ENCODE data around the gene SIDT1.
A peak's percentile ranks its signal among the peaks of the same experiment; 100 is the strongest.

Gene SIDT1

DNA sequence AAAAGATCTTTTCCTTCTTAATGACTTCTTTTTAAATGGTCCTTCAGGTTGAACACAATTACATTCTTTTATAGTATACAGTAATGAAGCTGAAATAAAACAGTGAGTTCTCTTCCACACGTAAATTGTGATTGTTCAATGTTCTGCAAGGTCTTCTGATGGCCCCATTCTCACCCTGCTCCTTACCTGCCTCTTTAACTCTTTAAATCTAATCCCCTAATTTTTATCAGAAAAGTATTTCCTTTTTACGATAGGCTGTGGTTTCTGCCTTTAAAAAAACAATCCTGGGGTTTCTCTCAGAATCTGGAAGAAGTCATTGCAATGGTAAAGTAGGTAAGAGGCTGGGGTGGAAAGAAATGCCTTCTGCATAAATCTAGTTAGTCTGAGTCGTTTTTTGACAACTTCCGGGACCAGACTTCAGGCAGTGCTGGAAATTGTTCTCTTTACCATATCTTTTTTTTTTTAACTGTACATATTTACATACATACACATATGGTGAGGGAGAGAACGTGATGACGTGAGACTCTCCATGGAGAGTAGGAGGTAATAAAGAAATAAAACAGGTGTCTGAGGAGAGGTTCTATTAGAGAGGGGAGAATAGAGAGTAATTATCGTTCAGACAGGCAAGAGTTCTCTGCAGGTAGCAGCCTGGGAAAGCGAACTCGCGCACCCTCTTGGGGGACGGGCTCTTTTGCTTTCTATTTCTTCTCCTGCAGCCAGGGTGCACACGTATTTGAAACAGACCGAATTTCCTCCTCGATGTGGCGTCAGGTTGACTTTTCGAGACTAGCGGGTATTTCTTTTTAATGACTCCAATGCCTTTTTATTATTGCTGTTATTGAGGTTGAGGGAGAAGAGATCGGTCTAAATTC lies at the start of gene SIDT1:
TSS of gene SIDT1 (plus strand) at position 730 of the 872 bp plus-strand sequence. CDS start 467 bp downstream, outside the sequence.
- peak; percentile 30 to 45 (median 42) for DNase-seq

DNA sequence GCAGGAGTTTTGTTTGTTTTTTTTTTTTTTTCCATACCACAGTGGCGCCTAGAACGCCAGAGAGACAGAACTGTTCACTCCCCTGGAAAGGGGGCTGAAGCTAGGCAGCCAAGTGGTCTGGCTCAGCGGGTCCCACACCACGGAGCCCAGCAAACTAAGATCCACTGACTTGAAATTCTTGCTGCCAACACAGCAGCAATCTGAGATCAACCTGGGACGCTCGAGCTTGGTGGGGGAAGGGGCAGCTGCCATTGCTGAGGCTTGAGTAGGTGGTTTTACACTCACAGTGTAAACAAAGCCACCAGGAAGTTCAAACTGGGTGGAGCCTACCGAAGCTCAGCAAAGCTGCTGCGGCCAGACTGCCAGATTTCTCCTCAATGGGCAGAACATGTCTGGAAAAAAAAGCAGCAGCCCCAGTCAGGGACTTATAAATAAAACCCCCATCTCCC lies 47.2 kb upstream of the SIDT1 start:
- DNase-seq = no peak

DNA sequence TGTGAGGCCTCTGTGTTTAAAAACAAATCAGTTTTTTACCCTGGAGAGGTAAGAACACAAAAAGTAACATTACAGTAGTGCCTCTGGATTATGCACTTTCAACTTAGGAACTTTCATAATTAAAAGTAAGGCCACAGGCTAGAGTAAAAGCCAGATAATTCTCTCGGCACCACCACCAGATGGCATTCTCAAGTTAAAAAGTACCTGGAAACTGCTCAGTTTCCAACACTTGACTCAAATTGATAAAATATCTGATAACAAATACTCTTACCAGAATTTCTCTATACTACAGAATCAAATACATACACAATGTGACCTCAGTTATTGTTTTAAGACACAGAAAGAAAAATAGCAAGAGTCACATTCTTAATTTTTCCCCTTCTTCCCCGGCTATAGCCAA lies 37.3 kb upstream of the SIDT1 start:
- peak; percentile 45 to 60 (median 54) for DNase-seq

DNA sequence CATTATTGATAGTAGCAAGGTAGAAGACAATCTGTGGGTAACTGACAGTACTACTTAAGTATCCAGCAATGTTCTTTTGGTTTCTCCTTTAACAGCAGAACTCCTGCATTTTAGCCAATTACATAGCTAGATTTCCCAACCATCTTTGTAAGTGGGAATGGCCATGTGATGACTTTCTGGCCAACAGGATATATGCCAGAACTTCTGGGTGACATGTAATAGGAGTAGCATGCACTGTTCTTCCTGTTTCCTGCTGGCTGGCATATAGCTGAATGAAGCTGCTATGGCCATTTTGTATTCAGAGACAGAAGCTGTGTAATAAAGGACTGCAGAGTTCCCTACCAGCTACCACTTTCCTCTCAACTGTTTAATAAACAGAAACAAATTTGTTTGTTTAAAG lies 35.4 kb upstream of the SIDT1 start:
- no peak for DNase-seq

DNA sequence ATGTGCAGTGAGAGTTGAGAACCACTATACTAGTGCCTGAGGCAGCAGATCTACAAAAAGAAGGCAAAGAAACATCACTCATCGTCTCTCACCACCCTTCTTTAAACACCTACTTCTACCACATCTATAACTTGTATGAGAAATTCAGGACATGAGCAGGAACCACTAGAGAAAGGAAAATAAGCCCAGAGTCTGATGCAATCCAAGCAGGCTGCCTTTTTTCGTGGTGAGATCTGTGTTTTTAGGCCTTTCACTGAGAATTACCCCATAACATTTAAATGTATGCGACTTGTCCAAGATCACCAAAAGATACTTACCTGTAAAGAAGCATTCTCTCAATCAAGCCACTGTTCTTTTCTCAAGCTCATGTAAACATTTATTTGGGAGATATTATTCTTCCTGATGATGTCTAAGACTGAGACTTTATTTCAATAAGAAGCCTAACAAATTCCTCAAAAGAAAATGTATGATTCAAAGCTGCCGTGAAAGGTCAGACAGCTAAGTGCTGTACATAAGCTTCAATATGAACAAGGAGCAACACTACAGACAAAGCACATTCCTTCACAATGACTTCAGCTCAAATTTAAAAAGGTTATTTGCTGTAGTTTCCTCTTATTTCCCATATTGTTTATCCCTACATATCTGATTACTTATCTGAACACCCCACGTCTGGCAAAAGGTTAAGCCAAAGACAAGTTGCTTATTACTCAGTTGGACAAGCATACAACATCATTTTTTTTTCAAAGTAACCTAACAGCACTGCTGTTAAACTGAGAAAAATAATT lies 33.9 kb upstream of the SIDT1 start:
- DNase-seq = no peak

DNA sequence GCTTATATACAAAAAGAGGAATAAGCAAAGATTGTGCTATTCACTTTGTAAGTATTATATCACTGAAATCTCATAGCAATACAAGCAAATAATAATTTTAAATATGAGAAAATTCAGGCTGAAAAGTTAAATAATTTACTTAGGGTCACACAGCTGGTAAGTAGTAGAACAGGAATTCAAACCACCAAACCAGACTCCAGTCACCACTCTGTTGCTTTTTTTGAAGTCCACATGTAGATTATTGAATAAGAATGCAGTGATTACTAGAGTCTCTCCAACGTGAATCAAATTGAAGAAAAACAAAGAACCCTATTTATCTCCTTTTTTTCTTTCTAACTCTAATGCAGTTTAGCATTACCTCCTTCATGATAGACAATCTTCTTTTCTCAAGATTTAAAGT lies 33.3 kb upstream of the SIDT1 start:
- no peak for DNase-seq

DNA sequence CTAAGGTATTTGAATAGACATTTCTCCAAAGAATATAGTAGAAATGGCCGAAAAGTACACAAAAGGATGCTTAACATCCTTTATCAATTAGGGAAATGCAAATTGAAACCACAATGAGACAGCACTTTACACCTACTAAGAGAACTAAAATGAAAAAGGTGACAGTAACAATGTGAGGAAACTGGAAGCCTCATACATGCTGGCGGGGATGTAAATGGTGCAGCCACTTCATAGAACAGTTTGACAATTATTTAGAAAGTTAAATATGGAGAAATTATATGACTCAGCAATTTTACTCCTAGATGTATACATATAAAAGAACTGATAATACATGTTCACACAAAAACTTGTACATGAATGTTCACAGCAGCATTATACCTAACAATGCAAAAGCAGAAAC lies 30.8 kb upstream of the SIDT1 start:
- DNase-seq = no peak

DNA sequence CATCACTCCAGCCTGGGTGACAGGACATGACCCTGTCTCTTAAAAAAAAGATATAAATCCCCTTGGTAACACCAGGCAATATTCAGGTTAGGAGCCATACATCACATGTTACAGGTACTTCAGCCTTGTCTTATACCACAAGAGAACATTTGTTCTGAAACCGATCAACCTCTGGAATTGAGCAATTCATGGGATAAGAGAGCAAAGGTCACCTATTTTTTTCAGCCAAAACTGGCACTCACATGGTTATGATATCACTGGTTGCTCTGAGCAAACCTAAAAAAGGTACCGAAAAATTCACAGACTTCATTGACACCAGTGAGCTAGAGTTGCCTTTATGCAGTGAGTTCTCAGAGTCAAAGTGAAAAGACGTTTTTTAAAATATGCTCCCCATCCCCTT lies 26.5 kb upstream of the SIDT1 start:
- DNase-seq = no peak

DNA sequence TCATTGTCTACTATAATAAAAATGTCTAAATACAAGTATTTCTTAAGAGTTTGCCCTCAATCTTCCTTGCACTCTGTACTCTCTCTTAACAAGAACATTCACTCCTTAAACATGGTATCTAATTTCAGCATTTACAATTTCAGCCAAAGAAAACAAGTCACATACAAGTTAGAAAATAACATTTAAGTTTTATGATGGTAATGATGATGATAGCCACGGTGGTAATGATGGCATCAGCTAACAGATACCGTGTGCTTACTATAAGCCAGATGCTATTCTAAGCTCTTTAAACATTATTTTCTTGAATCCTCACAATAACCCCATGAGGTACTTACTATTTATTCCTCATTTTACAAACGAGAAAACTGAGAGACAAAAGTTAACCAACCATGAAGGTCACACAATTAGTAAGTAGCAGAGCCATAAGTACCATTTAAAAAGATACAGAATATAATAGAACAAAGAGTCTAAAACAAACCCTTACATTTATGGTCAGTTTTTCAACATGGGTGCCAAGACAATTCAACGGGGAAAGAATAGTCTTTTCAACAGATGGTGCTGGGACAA lies 24.8 kb upstream of the SIDT1 start:
- DNase-seq = no peak

DNA sequence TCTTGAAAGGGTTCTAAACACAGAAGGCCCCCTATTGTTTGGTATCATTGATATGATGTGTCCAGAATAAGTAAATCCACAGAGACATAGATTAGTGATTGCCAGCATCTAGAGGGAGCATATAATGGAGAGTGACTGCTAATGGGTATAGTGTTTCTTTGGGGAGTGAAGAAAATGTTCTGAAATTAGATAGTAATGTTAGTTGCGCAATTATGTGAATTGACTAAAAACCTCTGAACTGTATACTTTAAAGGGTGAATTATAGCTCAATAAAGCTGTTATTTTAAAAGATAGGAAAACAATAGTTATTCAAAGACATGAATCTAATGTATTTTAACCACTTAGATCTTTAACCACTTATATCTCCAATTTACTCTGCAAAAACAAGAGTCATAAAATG lies 23.4 kb upstream of the SIDT1 start:
- no peak for DNase-seq

DNA sequence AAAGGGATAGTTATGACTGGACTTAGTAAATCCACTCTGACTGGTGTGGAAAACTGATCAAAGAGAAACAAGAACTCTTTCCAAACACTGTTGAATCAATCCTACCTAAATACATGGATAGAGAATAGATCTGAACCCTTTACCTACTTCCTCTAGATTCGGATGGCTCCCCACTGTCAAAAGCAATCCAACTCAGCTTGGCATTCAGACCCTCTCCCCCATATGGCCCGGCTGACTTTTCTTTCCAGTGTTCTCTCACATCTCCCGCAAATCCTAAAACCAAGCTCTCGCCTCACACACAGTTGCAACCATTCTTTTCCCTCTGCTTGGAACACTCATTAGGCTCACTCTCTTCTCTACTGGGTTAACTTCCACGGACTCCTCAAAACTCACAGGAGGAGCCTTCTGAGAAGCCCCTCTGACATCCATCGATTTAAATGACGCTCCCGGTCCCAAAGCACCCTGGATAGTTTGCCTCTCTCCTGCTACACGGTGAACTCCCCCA lies 18.0 kb upstream of the SIDT1 start:
- DNase-seq = no peak

DNA sequence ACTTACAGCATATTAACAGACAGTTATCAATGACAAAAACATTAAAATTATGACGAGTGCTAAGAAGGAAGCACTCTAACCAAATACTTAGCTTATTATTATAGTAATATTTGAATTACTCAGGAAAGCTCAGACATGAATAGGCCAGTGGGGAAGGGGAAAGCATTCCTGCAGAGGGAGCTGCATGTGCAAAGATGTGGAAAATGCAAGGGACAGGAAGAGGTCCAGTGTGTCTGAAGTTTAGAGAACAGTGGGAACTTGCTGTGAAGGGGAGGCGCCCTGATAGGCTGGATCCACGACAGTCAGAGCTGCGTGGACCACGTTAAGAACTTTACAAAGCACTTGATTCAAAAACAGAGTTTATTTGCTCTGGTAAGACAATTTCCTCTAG lies 16.2 kb upstream of the SIDT1 start:
- no peak for DNase-seq

DNA sequence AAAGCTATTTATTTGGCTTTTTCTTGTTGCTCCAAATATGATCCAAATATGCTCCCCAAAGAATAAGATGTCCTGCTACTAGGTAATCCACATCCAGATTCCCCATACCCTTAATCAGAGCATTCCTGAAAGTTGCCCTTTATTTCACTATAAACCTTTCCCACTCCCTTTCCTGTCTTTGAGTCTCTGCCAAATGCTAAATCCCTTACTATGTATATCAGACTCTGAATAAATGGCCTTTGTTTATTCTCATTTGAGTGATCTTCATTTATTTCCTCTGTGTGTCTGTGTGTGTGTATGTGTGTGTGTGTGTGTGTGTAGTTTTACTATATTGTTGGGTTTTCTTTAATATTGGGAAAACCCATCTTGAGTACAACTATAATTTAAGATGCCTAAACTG lies 10.4 kb upstream of the SIDT1 start:
- no peak for DNase-seq

DNA sequence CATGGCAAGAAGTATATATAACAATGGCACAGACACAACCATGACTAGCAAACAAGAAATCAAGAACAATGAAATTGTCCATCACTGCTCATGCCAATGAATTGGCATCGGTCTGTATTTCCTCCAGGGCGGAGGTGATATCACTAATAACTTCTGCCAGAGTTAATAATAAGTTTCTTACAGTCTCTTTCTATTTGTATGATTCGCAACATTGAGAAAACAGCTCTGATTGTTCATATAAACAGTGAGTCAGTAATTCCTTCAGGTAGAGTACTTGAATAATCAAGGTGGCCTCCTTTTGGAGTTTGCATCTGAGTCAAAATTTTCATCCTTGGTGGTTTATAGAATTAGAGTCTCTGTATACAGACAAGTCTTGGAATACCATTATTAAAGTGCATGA lies 9.1 kb upstream of the SIDT1 start:
- DNase-seq = no peak

DNA sequence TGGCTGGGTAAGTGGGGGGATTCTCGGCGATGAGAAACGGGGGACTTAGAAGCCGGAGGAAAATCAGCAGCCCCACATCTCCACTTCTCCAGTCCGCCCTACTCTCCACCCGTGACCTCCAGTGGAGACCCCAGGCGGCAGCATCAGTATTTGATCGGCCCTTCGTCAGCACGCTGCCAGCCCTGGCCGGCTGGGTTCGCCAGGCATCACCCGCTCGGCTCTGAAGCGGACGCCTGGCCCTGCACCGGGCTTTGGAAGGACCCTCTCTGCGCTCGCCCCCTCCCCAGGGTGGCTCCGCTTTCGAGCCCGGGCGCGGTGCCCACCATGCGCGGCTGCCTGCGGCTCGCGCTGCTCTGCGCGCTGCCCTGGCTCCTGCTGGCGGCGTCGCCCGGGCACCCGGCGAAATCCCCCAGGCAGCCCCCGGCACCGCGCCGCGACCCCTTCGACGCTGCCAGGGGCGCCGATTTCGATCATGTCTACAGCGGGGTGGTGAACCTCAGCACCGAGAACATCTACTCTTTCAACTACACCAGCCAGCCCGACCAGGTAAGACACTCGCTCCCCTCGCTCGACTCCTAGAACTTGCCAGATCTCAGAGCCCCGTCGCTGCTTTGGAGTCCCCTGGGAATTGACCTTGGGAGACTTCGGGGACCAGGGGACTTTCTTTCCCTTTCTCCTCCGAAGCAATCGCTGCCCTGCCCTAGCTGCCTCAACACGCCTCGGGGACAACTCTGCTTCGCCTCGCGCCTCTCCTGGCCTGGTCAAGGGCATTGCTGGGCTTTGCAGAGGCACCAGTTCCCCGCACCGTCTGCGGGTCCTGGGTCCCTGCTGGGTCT lies 561 bp downstream of the SIDT1 start:
- peak; percentile 17 to 39 (median 20) for DNase-seq

DNA sequence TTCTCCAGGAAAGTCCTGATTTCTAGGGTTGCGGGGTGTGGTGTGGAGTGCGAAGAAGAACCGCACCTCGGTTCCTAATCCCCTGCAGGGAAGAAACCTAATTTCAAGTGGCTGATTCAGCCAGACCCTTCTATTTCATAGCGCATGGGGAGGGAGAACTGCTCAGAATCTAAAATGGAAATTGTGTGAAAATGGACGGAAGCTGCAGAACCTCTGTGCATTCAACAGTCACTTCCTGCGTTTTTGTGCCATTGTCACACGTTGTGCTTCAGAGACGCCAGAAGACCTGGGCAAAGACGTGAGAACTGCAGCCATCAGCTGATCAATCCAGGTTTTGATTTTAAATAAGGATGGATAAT lies 1.2 kb downstream of the SIDT1 start:
- DNase-seq = peak in 1 of 3 donors; percentile 12

DNA sequence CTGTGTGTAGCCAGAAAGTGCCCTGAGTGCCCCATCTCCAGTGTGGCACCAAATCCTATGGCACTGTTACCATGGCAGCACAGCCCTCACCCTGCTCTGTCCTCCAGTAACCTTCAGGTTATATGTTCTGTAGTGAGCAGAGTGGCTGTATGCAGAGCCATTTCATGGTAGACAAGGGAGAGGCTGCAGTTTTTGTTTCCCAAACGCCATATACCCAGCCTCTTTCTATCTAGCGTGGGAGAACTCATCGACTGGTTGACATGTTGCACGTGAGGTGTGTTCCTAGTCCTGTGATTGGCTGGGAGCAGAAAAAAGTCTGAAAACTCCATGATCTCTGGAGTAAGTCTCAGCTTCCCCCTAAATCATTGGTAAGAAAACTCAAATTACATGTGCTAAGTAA lies 2.0 kb downstream of the SIDT1 start:
- DNase-seq = no peak

DNA sequence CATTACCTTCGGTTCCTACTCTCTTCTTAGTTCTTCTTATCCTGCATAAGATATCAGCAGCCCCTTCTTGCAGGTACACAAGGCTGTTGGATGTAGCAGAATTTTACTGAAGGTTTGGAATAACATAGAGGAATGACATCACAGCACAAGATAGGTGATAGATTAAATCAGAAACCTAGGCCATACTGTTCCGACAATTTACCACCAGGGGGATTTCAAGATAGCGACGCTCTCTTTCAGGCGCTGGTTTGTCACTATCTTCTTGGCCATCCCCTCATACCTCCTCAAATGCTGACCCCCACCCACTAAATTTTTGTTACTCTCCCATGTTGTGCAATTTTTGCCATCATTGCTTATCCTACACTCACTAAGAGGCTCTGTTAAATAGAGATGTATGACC lies 3.5 kb downstream of the SIDT1 start:
- no peak for DNase-seq

DNA sequence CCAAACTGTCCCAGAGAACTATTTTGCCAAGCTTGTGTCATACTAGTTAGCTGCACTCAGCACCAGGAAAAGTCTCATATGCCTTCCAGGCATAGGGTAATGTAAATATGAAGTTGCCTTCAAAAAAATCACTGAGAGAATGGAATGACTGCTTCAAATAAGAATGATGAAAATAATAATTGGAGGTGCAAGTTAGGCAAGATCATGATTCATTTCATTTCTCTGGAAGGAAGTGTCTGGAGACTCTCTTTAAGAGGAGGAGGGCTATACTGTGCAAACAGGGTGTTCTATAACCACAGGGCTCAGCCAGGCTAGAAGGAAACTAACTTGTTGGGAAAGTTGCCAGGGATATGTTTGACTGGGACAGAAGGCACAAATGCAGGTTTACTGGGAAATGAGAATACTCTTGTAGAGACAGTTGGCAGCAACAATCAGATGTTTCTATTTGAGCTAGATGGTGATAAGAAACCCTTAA lies 4.3 kb downstream of the SIDT1 start:
- peak in 1 of 3 donors; percentile 30 for DNase-seq

DNA sequence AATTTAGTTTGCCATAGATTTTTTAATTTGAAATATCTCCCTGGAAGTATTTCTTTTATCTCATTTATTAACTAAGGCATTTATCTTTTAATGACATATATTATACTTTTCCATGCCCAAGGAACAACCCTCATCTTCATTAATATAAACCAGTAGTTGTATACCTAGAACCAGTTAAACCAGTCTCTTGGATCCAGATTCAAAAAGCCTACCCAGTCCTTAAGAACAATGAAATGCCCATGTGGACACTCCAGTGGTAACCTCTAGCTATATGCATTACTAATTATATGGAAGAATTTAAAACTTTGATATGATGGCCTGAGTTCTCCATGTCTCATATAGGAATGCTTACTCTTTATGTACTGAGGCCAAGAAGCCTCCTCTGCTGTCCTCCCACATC lies 4.8 kb downstream of the SIDT1 start:
- no peak for DNase-seq

DNA sequence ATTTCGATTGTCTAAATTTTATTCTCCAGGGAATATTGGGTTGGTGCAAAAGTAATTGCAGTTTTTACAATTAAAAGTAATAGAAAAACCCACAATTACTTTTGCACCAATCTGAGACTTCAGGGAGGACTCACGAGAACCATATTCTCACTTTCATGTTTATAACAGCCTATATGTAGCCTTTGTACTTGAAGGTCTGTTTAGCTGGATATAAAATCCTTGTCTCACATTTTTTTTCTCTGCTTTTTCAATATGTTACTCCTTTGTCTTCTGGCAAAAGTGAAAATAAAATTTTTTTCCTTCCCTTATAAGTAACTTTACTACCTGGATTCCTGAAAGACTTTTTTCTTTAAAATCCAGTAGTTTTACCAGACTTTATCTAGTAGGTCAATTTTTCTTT lies 9.2 kb downstream of the SIDT1 start:
- DNase-seq = no peak

DNA sequence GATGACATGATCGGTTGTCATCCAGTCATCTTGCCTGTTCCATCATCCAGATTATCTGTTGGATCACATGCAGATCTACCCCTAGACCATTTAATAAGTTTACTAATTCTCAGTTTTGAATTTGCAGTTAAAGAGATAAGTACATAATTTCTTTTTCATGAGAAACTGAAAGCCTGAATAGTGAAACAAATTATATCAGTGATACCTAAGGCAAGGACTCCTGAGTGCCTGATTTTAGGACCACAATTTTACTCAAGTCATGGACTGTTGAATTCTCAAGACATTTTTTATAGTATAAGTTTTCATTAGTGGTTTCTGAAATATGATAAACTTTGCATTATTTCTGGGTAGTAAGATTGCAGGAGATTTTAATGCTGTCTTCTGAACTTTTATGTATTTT lies 13.2 kb downstream of the SIDT1 start:
- no peak for DNase-seq

All from suppressor macrophage treated with lipopolysaccharide for 1 hour (primary cell).